ENCODE measurements around the gene HSPA12A.
A peak's percentile ranks its signal among the peaks of the same experiment; 100 is the strongest.
"Not testable (repeated sequence)": the region's sequence is repeated elsewhere in the genome, so short reads cannot be mapped to it uniquely, and the experiment has no call there.

HSPA12A gene

GRCh38 chr10:116712519-116712918, 29.8 kb downstream of the HSPA12A start (continued):
- no peak for TF ChIP-seq ZNF211 (tag by site-specific recombination; IDR thresholded peaks at IDR 0.05; ENCODE audit: low read depth)
- no peak for TF ChIP-seq ZNF223 (tag by site-specific recombination; IDR thresholded peaks at IDR 0.05)
- TF ChIP-seq ZNF488 (tag by site-specific recombination; IDR thresholded peaks at IDR 0.05): no peak
- TF ChIP-seq ZSCAN30 (tag by site-specific recombination; IDR thresholded peaks at IDR 0.05): no peak
- no peak for TF ChIP-seq PRDM1 (tag by site-specific recombination; IDR thresholded peaks at IDR 0.05)
- TF ChIP-seq ZSCAN18 (tag by site-specific recombination; IDR thresholded peaks at IDR 0.05): no peak
- TF ChIP-seq MZF1 (tag by site-specific recombination; IDR thresholded peaks at IDR 0.05; ENCODE audit: borderline replicate concordance): no peak
- TF ChIP-seq ZNF544 (tag by site-specific recombination; IDR thresholded peaks at IDR 0.05): no peak

- H3K9me3 ChIP-seq (ENCODE audit: control insufficient read depth, insufficient read depth, low read depth, low read length); H3K36me3 ChIP-seq (ENCODE audit: control insufficient read depth in 2 of 2, insufficient read depth in 1 of 2, low read length in 2 of 2); H3K4me1 ChIP-seq (ENCODE audit: control insufficient read depth, insufficient read depth, low read length); H3K4me3 ChIP-seq (ENCODE audit: low read depth, low read length); H3K27ac ChIP-seq (ENCODE audit: extremely low read depth, low read depth, low read length): not testable (repeated sequence)
- CTCF ChIA-PET: interaction anchor here (0.9 to 1.4 kb wide), 3 partner anchors 15 to 77 kb away, joined by 3 to 7 read pairs (median 6); no protein-coding TSS in a partner anchor
- POLR2A ChIA-PET: interaction anchor here (0.7 kb wide), 1 partner anchor 1224 kb away, joined by 4 read pairs; no protein-coding TSS in a partner anchor
Measured at GRCh38 chr10:116711803-116712202, 30.6 kb downstream of the HSPA12A start.

GRCh38 chr10:116710076-116710475, 32.3 kb downstream of the HSPA12A start:
- Histone ChIP-seq H3K36me3 (ENCODE audit: control insufficient read depth in 2 of 2, insufficient read depth in 1 of 2, low read length in 2 of 2) (no peaks in the 10 kb centered on the region), H3K4me3 (ENCODE audit: low read depth, low read length) (no peak overlapping the region), H3K4me1 (ENCODE audit: control insufficient read depth, insufficient read depth, low read length) (peaks cover 3% of the 10 kb centered on the region; the same call in 1 of the 2 replicates), H3K27ac (ENCODE audit: extremely low read depth, low read depth, low read length) (no peak overlapping the region), H3K9me3 (ENCODE audit: control insufficient read depth, insufficient read depth, low read depth, low read length) (no peaks in the 10 kb centered on the region)
- ChIA-PET CTCF (interaction anchor here (1.2 kb wide), 1 partner anchor 77 kb away, joined by 3 read pairs; no protein-coding TSS in a partner anchor), POLR2A (no interaction called here)
- TF ChIP-seq ZNF747 (tag by site-specific recombination; IDR thresholded peaks at IDR 0.05): no peak

GRCh38 chr10:116708877-116709276, 33.5 kb downstream of the HSPA12A start:
- H3K9me3 ChIP-seq (ENCODE audit: control insufficient read depth, insufficient read depth, low read depth, low read length): no peaks in the 10 kb centered on the region
- no peak overlapping the region for H3K4me3 ChIP-seq (ENCODE audit: low read depth, low read length)
- H3K36me3 ChIP-seq (ENCODE audit: control insufficient read depth in 2 of 2, insufficient read depth in 1 of 2, low read length in 2 of 2): no peaks in the 10 kb centered on the region
- CTCF ChIA-PET: interaction anchor here (0.6 kb wide), 1 partner anchor 158 kb away, joined by 3 read pairs; no protein-coding TSS in a partner anchor
- POLR2A ChIA-PET: no interaction called here
- H3K27ac ChIP-seq (ENCODE audit: extremely low read depth, low read depth, low read length): no peak overlapping the region
- TF ChIP-seq ZNF140 (tag by site-specific recombination; IDR thresholded peaks at IDR 0.05) (peak; percentile 92; the same call in 1 of the 2 replicates), ZNF184 (tag by site-specific recombination; IDR thresholded peaks at IDR 0.05) (no peak), HOXD13 (CRISPR knock-in tag; IDR thresholded peaks at IDR 0.05; ENCODE audit: borderline replicate concordance) (no peak)
- peaks cover 3% of the 10 kb centered on the region; the same call in 1 of the 2 replicates for H3K4me1 ChIP-seq (ENCODE audit: control insufficient read depth, insufficient read depth, low read length)

- H3K27ac ChIP-seq (ENCODE audit: extremely low read depth, low read depth, low read length): no peak overlapping the region
- POLR2A ChIA-PET: no interaction called here
Measured at GRCh38 chr10:116708391-116708821, 34.0 kb downstream of the HSPA12A start.

More at GRCh38 chr10:116708391-116708821, 34.0 kb downstream of the HSPA12A start:
- CTCF ChIA-PET: interaction anchor here (0.6 kb wide), 1 partner anchor 157 kb away, joined by 3 read pairs; no protein-coding TSS in a partner anchor
- Histone ChIP-seq H3K9me3 (ENCODE audit: control insufficient read depth, insufficient read depth, low read depth, low read length) (no peaks in the 10 kb centered on the region), H3K4me1 (ENCODE audit: control insufficient read depth, insufficient read depth, low read length) (peaks cover 3% of the 10 kb centered on the region; the same call in 1 of the 2 replicates), H3K4me3 (ENCODE audit: low read depth, low read length) (no peak overlapping the region), H3K36me3 (ENCODE audit: control insufficient read depth in 2 of 2, insufficient read depth in 1 of 2, low read length in 2 of 2) (no peaks in the 10 kb centered on the region)
- TF ChIP-seq EGR2 (tag by site-specific recombination; IDR thresholded peaks at IDR 0.05; ENCODE audit: low read depth): 0 out of 2 replicates have a peak, but pooled peaks have one; percentile 15
- TF ChIP-seq ZFHX2 (tag by site-specific recombination; conservative IDR thresholded peaks at IDR 0.05): 0 out of 2 replicates have a peak, but pooled peaks have one; percentile 9
- no peak for TF ChIP-seq ZNF596 (tag by site-specific recombination; IDR thresholded peaks at IDR 0.05)

Data from HEK293 (cell line).